GM21447 (cell line): ENCODE data around the gene ZFP1.
"Not testable (repeated sequence)": the region's sequence is repeated elsewhere in the genome, so short reads cannot be mapped to it uniquely, and the experiment has no call there.

Source experiments
- ATAC-seq: cut with Tn5 transposase; IDR thresholded peaks from one replicate; pipeline ENCODE4 v1.9.1; 2021; ENCODE audit not compliant: unreplicated experiment

Gene ZFP1

GRCh38 chr16:75203096-75203495 lies 54.8 kb downstream of the ZFP1 start:
- no peak for ATAC-seq

DNA sequence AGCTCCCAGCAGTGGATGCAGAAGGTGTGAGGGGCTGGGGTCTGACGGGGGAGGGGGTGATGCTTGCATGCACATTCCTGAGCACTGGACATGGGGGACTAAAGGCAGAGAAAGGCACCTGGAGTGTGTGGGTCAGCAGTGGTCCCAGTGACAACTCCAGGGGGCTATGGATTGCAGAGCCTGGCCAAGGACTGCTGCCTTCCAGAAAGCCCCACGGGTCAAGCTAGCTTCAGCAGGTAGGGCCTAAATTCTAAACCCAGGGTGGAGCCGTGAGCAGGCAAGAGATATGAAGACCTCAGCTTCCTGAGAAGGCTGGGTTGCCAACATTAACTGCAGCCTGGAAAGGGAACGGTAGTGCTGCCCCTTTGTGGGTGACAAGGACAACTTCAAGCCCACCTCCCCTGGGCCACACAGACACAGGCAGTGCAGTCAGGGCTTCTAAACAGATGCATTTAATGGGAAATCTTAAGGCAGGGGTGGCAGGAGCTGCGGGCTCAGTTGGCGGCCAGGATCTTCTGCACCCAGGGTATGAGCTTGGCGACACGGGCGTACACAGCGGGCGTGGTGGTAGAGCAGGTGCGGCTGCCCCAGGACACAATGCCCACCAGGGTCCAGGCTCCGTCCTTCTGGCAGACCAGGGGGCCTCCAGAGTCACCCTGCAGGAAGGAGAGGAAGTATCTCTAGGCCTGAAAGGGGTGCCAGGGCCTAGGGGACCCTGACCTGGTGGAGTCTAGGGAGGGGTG lies 55.5 kb downstream of the ZFP1 start:
- ATAC-seq = no peak

DNA sequence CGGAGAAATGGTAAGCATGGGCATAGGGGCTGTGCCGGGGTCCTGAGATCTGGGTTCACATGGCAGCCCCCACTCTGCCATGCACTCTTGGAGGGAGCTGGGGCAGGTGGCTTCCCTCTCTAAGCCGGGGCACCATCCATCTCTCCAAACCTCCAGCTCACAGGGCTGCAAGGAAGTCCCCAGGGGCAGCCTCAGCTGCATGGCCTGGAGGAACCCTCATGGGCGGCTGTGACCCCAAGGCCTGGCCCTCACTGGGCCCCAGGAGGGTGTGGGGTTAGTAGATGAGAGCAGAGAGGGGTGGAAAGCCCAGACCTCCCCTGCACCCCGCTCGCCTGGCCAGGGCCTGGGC lies 56.1 kb downstream of the ZFP1 start:
- no peak for ATAC-seq

DNA sequence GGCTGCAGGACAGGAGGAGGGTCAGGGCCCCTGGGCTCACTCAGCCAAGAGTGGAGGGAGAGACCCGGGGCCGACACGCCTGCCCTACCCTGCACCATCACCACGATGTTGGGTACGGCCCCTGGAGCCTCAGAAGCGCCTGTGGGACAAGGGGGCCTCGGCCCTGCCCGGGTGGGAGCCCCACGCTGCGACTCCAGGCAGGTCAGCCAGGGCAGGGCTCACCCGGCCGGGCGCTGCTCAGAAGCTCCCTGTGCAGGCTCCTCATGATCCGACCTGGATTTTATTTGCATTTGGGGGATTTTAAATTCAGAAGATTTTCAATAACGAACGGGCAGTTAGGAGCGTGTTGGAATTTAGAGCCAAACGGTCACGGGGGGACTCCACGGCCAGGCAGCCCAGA lies 56.6 kb downstream of the ZFP1 start:
- ATAC-seq = not testable (repeated sequence)

GRCh38 chr16:75205438-75205837 lies 57.1 kb downstream of the ZFP1 start:
- not testable (repeated sequence) for ATAC-seq

GRCh38 chr16:75205961-75206748 lies 57.8 kb downstream of the ZFP1 start:
- not testable (repeated sequence) for ATAC-seq

- no peak for ATAC-seq
Measured at GRCh38 chr16:75206749-75207451, 58.6 kb downstream of the ZFP1 start, which contains the start of gene CTRB2. Gene CTRB2, minus strand, starts transcription at chr16:75207161. Its CDS starts 20 bp downstream, at chr16:75207141.

GRCh38 chr16:75207831-75208230 lies 59.5 kb downstream of the ZFP1 start:
- no peak for ATAC-seq

DNA sequence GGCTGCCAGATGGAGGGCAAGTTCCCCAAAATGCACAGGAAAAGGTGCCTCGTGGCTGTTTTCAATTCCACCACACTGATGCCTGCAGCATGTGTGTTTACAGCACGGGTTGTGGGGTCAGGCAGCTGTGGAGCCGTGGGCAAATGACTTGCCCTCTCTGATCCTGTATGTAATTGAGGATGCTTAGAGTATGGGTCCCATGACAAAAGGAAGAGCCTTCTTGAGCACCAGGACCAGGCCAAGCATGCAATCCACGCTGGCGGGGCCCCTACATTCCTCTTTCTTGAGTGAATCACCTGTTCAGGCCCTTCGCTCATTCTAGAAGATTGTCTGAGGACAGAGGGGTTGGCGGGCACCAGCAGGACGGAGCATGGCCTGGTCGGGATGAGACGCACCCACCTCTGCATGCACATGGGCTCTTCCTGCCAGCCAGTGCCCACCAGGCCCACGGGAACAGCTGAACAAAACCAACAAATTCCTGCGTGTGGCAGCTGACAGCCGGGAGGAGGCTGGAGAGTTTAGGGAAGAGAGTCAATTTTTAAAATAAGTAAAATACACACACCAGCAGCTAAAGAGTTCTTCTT lies 60.0 kb downstream of the ZFP1 start:
- no peak for ATAC-seq

GRCh38 chr16:75208861-75209505 lies 60.7 kb downstream of the ZFP1 start:
- no peak for ATAC-seq

DNA sequence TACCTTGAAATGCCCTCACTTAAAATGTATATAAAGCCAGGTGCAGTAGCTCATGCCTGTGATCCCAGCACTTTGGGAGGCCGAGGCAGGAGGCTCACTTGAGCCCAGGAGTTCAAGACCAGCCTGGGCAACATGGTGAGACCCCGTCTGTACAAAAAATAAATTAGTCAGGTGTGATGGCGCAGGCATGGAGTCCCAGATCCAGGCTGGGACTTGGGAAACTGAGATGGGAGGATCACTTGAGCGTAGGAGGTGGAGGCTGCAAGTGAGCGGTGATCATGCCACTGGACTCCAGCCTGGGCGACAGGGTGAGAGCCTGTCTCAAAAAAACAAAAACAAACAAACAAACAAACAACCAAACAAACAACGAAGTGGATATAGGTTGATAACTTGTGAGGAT lies 61.2 kb downstream of the ZFP1 start:
- not testable (repeated sequence) for ATAC-seq

GRCh38 chr16:75209944-75210343 lies 61.6 kb downstream of the ZFP1 start:
- ATAC-seq = no peak

DNA sequence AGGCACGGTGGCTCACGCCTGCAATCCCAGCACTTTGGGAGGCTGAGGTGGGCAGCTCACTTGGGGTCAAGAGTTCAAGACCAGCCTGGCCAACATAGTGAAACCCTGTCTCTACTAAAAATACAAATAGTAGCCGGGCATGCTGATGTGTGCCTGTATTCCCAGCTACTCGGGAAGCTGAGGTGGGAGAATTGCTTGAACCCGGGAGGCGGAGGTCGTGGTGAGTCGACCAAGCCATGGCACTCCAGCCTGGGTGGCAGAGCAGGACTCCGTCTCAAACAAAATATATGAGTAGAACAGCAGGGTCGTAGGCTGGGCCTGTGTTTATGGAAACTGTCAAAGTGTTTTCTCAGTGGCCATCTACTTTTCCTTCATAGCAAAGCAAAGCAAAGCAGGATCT lies 63.0 kb downstream of the ZFP1 start:
- not testable (repeated sequence) for ATAC-seq

GRCh38 chr16:75216127-75216526 lies 67.8 kb downstream of the ZFP1 start:
- ATAC-seq = no peak

GRCh38 chr16:75216576-75216975 lies 68.3 kb downstream of the ZFP1 start:
- ATAC-seq = no peak

DNA sequence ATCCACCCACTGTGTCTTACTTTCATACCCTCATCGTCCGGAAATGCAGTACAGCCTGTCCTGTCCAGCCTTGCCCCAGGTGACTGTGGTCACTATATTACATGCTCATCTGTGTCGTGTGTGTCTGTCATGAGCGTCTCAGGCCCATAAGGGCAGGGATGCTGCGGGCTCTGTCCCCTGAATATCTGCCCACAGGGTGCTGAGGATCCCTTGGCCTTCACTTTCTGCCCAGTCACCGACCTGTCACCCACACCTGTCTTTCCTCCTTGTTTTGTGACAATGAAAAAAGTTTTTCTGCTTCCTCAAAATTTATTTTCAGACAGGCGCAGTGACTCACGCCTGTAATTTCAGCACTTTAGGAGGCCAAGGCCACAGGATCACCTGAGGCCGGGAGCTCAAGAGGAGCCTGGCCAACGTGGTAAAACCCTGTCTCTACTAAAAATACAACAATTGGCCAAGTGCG lies 69.1 kb downstream of the ZFP1 start:
- ATAC-seq = no peak

GRCh38 chr16:75218256-75219076 lies 70.1 kb downstream of the ZFP1 start, which contains the start of gene CTRB1:
Gene CTRB1, plus strand, starts transcription at chr16:75218988. Its CDS starts 20 bp downstream, at chr16:75219008.
- ATAC-seq = peak; percentile 68

DNA sequence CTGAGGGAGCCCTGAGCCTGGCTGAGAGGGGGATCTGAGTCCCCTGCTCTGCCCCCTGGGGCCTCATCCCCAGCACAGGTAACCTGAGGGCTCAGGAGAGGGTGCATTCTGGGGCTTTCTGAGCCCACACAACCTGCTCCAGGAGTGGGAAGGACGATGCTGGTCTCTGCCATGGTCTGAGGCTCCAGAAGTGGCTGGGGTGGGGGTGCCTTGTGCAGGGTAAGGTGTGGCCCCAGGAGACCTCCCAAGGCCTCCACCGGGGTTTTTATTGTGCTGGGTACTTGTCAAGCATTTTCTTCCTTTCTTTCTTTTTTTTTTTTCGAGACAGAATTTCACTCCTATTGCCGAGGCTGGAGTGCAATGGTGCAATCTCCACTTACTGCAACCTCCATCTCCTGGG lies 70.8 kb downstream of the ZFP1 start:
- no peak for ATAC-seq

DNA sequence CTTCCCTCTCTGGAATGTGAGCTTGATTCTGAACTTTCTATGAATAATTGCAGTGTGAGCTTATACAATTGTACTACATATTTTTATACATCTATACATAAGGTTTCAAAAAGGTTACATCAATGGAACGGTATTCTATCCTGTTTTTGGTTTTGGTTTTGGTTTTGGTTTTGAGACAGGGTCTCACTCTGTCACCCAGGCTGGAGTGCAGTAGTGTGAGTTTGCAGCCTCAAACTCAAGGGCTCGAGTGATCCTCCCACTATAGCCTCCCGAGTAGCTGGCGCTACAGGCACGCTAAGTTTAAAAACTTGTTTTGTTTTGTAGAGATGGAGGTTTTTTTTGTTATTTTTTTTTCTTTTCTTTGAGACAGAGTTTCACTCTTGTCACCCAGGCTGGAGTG lies 71.5 kb downstream of the ZFP1 start:
- ATAC-seq = no peak
